Keratinocyte (primary cell): Measurements from ENCODE around the gene TTC28.

Experiments
- EZH2 ChIP-seq: IDR thresholded peaks from one replicate; pipeline ENCODE4 v1.6.1; 2012; ENCODE audit warnings: inconsistent platforms, mild to moderate bottlenecking, low read length, moderate library complexity
- TF ChIP-seq, protein P1 (sequence below), 3 experiments: IDR thresholded peaks in 1 of 3; conservative IDR thresholded peaks in 1 of 3; optimal IDR thresholded peaks in 1 of 3; 2 replicates in 2 of 3; 3 replicates in 1 of 3; pipeline versions ENCODE3 to v1.5.1; 2011; ENCODE audit warnings: low read length in 3 of 3, mild to moderate bottlenecking in 3 of 3, moderate library complexity in 2 of 3, control low read depth in 1 of 3, inconsistent platforms in 1 of 3; ENCODE audit not compliant: insufficient read depth in 2 of 3; ENCODE audit errors: extremely low read depth in 1 of 3

DNA sequence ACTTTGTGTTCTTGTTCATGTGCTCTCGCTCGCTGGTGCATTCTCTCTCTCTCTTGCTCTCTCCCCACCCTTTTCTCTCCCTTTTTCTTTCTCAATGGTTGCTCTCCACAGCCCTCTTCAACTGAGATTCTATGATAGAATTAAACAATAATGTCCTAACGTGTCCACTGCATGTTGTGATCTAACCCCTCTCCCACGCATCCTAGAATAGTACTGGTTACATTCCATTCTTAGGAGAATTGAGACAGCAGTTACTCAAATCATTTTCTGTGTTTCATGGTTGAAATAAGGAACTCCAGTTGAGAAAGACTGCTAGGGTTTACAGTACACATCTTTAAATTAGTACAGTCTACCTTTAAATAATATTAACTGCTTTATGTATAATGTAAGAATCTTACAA lies 442.5 kb downstream of the TTC28 start:
- TF ChIP-seq, protein P1, sequence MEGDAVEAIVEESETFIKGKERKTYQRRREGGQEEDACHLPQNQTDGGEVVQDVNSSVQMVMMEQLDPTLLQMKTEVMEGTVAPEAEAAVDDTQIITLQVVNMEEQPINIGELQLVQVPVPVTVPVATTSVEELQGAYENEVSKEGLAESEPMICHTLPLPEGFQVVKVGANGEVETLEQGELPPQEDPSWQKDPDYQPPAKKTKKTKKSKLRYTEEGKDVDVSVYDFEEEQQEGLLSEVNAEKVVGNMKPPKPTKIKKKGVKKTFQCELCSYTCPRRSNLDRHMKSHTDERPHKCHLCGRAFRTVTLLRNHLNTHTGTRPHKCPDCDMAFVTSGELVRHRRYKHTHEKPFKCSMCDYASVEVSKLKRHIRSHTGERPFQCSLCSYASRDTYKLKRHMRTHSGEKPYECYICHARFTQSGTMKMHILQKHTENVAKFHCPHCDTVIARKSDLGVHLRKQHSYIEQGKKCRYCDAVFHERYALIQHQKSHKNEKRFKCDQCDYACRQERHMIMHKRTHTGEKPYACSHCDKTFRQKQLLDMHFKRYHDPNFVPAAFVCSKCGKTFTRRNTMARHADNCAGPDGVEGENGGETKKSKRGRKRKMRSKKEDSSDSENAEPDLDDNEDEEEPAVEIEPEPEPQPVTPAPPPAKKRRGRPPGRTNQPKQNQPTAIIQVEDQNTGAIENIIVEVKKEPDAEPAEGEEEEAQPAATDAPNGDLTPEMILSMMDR (optimal IDR thresholded peaks at IDR 0.05 in 1 of 3, IDR thresholded peaks at IDR 0.05 in 1 of 3, conservative IDR thresholded peaks at IDR 0.05 in 1 of 3; ENCODE audit: extremely low read depth in 1 of 3, insufficient read depth in 2 of 3, low read length in 3 of 3), result no peak
- TF ChIP-seq EZH2, result no peak
